Non-pigmented ciliary epithelial cell (primary cell): Measurements from ENCODE around the gene DYNC1I2.

ENCODE experiments used
- DNase-seq: peaks from one replicate; pipeline ENCODE4 v3.0.0-alpha.2; 2010; ENCODE audit warnings: low read depth

Gene DYNC1I2

GRCh38 chr2:171778515-171778914, 91.2 kb downstream of the DYNC1I2 start:
- no peak for DNase-seq

- DNase-seq: no peak
Measured at GRCh38 chr2:171785450-171785849, 98.2 kb downstream of the DYNC1I2 start.

GRCh38 chr2:171787333-171788072, 100.2 kb downstream of the DYNC1I2 start:
- DNase-seq: no peak

- no peak for DNase-seq
Measured at GRCh38 chr2:171788316-171788993, 101.2 kb downstream of the DYNC1I2 start.

- no peak for DNase-seq
Measured at GRCh38 chr2:171789956-171790355, 102.7 kb downstream of the DYNC1I2 start.

- DNase-seq: no peak
Measured at GRCh38 chr2:171791361-171791760, 104.1 kb downstream of the DYNC1I2 start.

- DNase-seq: no peak
Measured at GRCh38 chr2:171792157-171792556, 104.9 kb downstream of the DYNC1I2 start.

GRCh38 chr2:171792886-171793580, 105.8 kb downstream of the DYNC1I2 start:
- no peak for DNase-seq

GRCh38 chr2:171793691-171794678, 106.7 kb downstream of the DYNC1I2 start:
- no peak for DNase-seq

- no peak for DNase-seq
Measured at GRCh38 chr2:171794918-171795317, 107.6 kb downstream of the DYNC1I2 start.
